ENCODE measurements around the gene HPSE2.

The HPSE2 gene

GRCh38 chr10:98427011-98427515 lies 808.6 kb downstream of the HPSE2 start:
- DNase-seq = no peak

DNA sequence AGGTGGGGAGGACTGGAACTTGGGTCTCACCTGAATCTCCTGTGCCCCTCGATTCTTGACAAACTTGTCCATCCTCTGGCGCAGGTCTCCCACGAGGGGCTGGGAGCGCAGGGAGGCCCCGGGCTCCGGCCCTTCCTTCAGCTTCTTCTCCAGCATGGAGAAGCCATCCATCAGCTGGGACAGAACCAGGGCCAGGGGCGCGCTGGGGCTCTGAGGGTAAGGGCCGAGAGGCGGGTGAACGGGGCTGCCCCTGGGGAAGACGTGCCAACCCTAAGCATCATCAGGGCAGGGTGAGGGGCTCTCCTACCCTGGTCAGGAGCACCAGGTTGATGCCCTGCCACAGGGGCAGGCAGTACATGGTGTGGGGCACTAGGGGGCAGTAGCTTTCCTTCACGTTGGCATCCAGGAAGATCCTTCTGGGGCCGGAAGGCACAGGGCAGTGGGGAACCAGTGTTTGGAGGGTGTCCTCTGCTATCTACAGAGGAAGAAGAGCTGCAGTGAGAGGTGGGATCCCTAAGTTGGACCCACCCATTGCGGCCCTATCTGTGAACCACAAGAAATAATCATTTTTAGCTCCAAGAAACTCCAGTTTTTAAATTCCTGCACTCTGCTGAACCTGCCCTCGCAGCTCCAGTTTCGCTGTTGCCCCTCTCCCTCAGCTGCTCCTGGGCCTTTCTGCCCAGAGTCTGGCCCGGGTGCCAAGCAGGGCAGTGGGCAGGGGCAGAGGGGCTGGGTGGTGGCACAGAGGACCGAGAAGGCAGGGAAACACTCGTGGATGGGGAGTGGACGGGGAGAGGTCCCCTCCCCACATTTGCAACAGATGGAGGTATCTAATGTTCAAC lies 809.9 kb downstream of the HPSE2 start:
- no peak for DNase-seq

DNA sequence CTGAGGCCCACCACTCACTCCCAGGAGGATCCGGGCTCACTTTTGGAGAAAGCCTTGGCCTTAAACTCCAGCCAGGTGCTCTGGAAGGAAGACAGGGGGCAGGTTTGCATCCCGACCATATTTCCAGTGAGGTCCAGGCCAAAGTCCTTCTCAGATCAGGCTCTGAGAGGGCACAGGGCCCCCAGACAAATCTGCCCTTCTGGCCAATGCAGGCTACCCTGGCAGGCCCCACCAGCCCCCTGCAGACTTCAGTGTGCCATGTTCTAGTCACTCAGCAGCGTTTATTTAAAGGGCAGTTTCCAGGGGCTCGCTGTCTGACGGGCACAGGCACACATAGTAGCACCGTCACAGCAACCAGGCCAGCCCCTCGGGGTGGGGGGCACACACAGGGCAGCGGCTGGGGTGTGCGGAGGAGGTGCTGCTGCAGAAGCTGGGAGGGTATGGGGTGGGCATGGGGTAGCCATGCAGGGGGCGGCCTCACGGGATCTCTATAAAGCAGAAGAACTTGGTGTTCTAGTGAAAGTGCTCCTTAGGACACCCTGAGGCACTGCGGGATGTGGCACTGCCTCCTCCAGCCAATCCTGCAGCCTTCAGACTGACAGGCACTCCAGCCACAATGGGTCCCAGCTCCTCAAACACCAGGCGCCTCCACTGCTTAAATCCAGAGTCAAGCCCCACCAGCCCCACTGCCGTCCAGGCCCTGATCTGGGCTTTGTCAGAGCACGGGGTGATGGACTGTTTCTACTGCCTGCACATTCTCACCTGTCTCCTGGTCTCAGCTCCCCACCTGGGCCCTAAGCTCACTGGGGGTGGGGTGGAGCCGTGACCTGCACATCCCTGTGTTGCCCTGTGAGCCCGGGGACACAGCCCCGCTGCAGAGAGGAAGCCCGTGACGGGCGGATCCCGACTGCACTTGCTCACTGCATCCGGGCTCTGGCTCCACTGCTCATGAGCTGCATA lies 811.1 kb downstream of the HPSE2 start:
- DNase-seq = no peak

GRCh38 chr10:98423691-98424120 lies 811.9 kb downstream of the HPSE2 start:
- no peak for DNase-seq

DNA sequence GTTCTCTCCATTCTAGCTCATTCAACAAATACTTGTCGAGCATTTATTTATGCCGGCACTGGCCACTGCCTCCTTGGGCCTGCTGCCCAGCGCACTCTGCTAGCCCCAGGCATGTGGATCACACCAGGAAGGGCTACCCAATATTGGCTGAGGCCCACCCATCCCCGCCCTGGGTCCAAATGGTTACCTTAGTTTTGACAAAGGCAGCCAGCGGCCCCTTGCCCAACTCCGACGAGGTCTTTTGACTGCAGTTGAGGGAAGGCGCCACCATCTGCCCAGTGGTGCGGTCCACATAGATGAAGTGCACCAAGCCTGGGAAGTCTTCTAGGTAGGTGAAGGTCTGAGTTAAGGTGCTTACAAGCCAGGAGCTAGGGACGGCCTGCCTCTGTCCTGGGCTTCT lies 813.5 kb downstream of the HPSE2 start:
- DNase-seq = no peak

DNA sequence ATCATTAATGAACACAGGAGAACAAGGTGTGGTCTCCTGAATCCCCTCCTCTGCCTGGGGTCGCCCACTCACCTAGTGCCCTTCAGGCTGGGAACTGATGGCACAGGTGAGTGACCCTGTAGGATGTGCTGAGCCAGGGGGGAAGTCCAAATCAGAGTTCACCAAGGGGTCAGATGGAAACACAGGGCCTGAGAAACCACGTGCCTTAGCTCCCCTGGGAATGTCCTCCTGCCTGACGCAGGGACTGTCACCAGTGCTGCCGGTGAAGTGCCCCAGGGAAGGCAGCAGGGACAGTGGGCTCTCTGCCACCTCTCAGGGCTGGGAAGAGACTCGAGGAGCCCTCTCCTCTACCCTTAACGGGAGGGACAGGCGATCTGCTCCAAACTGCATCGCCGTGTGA lies 814.9 kb downstream of the HPSE2 start:
- DNase-seq = no peak

- DNase-seq = no peak
Measured at GRCh38 chr10:98419469-98420261, 816.0 kb downstream of the HPSE2 start.

DNA sequence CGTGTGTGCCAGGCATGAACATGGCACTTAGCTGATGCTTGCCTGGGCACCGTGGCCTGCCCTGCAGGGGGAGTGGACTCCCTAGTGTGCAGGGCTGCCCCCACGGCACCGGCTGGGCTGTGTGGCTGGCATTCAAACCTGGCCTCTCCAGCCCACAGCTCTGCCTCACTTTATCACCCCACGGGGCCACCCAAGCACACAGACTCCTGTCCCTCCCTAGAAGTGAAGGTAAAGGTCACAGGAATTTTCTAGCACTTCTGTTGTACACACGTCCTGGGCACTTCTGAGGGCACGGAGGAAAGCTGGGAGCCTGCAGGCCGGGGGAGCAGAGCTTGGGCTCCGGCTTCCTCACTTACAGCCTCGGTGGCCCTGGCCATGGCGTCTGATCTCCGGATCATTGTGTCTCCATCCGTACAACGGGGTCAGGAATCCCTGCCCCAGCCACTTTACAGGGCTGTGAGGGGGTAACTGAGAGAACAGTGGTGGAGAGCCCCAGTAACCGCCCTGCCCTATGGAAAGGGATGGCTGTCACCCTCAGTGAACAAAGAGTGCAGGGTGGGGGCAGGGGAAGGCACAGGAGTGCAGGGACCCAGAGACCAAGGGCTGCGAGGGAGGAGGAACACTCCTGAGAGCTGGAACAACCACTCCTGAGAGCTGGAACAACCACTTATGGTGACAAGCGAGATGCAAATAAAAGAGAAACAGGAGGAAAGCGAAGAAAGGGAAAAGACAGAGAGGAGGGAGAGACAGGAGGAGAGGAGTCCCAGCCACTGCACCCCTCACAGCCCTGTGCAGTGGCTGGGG lies 816.8 kb downstream of the HPSE2 start:
- DNase-seq = no peak

DNA sequence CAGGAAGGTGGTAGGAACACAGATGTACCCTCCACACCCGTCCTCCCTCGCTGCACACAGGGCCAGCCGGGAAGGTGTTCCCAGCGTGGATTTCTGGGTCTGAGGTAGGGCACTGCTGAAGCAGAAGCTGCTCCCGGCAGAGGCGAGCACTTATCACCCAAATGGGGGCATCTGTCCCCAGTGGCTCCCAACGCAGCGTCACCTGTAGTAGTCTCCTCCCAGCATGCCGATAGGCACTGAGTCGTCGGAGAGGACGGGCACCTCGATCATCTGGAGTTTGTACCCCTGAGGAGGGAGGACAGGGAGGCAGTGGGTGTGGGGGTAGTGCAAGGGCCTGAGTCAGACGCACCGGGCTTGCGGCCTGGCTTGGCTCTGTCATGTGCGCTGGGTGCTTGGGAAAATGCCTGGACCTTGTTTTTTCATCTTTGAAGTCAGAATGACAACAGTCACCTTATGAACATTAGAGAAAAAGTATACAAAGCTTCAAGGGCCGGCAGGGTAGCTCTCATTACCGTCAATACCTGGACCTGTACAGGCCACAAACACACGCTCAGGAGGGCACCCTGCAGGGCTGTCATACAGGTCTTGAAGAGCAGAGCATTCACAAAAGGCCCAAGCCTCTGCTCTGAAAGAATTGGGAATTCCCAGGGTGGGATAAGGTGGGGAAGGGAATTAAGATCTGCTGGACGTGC lies 817.5 kb downstream of the HPSE2 start:
- no peak for DNase-seq

DNA sequence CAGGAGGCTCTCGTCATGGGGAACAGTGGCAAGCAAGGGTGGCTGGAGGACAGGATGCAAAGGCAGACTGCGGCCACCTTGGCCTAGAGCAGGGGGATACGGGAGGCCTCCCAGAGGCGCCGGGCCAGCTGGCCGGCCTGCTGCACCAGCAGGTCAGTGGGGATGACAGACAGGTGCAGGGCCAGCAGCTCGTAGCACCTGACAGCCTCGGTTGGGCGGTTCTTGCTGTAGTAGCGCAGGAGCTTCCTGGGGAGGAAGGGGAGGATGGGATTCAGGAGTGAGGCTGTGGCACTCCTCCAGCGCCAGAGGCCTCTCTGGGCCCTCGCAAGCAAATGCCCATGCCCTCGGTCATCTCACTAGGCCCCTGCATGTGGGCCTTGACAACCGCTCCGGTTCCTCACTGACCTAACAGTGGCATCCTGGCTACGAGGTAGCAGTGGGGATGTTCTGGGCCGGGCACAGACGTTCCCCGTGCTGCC lies 818.1 kb downstream of the HPSE2 start:
- DNase-seq = no peak

DNA sequence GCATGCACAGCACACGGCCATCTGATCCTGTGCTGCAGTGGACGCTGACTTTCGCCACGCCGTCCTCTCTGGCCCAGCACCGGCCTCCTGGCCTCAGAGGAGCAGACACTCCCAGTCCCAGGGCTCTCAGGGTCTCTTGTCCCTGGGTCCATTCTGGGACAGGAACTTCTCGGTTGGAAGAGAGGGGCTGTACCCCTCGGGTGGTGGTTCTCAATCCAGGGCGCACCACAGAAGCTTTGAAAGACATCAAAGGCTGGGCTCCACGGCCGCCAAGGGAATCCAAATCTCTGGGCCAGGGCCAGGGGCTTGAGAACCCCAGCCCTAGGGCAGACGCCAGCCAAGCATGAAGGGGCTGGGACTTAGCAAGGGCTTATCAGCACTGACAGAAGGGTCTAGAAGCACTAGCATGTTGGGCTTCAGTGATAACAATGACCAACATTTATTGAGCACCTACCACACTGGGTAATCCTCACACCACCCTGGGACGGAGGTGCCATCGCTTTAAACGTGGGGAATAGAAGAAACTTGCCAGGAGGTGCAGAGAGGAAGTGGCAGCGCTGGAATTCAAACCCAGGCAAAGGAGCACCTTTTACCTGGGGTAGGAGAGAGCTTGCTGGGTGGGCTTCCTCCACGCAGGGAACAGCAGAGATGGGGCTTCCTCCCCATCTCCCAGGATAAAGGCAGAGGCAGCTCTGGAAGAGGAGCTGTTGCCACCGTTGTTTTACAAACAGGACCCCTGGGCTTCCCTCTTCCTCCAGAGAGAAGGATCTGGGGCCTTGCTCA lies 818.9 kb downstream of the HPSE2 start:
- no peak for DNase-seq

DNA sequence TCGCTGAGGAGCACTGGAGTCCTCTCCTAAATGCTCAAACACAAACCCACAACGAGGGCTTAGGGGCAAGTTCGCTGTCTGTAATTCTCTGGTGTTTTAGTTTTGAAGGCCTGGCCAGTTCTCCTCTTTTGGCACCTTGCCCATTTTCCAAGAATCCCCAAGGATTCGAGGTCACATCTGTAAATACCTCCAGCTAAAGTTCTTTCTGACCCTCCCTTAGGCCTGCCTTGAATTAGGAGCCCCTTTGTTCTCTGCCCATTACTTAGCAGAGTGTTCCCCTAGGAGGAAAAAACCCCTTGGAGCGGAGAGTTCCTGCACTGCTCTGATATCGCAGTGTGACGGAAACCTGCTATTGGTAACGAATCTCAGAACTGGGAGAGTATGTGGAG lies 819.9 kb downstream of the HPSE2 start:
- no peak for DNase-seq

- DNase-seq = peak; percentile 89
Measured at GRCh38 chr10:98414932-98415730, 820.5 kb downstream of the HPSE2 start, which contains the start of gene PYROXD2. Gene PYROXD2 (minus strand): TSS chr10:98415182. CDS start chr10:98415135, 47 bp downstream.

DNA sequence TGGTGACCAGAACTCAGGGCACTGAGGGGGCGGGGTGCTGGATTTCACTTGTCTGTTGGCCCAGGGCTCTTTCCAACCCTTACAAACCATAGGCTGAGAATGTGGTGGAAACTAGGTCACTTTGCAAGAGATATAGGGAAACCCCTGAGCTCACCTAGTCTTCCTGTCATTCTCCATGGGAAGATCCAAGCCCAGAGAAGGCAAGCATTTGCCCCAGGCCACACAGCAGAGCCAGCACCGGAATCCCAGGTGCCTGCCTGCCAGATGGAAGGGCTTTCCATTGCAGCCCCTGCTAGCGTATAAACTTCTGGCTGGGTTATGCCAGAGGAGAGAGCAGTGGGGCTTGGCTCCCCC lies 821.1 kb downstream of the HPSE2 start:
- no peak for DNase-seq

DNA sequence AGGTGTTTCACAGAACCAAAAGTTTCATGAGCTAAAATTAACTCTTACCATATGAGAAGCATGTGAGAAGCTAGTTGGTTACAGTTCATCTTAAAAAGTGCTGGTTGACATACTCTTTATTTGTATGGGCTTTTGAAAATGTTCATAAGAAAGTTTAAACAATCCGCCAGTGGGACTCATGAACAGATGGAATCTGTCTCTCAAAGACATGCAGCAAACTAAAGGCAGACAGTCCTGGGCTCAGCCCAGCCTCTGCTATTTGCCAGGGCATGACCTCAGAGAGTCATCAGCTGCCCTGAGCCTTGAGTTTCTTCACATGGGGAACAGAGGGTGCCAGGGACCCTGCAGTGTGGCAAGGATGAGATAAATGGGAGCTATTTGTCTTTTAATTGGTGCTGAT lies 823.9 kb downstream of the HPSE2 start:
- DNase-seq = no peak

DNA sequence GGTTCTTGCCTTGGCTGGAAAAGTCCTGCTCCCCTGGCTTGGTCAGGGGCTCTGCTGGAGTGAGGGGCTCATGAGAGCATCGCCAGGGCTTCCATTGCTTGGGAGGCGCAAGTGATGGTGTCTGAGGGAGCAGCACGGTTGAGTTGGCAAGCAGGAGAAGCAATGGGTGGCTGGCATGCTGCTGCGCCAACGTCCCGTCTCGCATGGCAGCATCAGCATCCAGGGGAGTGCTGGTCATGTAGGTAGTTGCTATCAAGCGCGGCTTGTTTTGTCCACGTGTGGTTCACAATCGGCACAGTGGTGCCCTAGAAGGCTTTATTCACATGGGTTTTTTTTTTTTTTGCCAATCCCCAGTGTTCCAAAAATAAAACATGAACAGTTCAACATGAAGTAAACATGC lies 824.5 kb downstream of the HPSE2 start:
- no peak for DNase-seq

DNA sequence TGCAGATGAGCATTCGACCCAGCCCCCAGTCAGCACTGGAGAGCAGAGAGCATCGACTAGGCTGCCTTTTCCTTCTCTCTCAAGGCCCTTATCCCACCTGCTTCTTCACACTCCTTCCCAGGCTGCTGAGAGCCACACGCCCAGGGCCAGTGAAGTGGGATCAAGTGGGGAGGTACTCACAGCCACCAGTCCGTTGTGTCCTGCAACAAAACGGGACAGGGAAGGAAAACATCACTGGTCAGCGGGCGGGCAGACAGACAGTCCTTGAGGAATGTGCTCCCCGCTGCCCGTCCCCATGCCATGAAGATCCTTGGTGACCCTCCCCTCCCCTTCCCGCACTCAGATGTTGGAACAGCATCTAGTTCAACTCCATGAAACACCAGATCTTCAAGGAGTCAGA lies 824.9 kb downstream of the HPSE2 start:
- no peak for DNase-seq

GRCh38 chr10:98410135-98410743 lies 825.4 kb downstream of the HPSE2 start:
- no peak for DNase-seq
